T-helper 2 cell treated with Interferon-gamma antibody and Interleukin-4, amounts not matched to agents 100 ng/mL and 5 ng/mL, for 36 hours (primary cell): Measurements from ENCODE around the gene KIRREL3. TPM values are rescaled to one million over a fixed set of nuclear protein-coding genes. Genes with fewer than 3 reads are reported as not detected.

Experiments
- intact Hi-C: fragments of 100-400 bp; cut with micrococcal nuclease; formaldehyde crosslinking; loops from one replicate; pipeline ENCODE4 v1.15.1; 2023
- total RNA-seq: library from RNA; stranded (reverse); gene quantifications from 2 replicates; pipeline ENCODE4 v1.2.3, GENCODE V29; 2022

KIRREL3 gene
- total RNA-seq, 1 donor from 2014 or later: not detected

DNA sequence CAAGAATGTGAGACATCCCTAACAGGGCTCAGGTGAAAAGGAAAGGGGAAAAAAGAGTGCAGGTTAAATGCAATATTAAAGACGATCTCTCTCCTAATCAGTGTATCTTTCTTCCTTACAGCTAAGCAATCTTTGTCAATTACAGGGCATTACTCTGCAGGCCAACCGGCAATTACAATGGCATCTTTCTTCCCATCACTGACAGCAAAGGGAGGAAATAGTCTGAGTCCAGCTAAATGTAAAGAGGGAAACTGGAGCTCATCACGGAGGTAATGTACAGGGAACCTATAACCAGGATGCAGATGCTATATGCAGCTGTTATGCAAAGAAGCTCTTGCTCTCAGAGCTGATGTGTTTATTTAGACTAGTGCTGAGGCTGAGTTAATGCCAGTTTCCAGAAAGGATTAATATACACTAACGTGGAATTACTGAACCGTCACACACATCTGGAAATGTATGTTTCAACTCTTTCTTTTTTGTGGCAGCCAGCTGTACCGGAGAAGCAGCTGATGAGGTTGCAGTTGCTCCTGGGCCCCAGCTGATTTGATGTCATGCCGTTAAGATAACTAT lies 121.6 kb downstream of the KIRREL3 start:
- intact Hi-C loops: no loop called here

GRCh38 chr11:126874831-126875230 lies 125.7 kb downstream of the KIRREL3 start:
- intact Hi-C loops: no loop called here

DNA sequence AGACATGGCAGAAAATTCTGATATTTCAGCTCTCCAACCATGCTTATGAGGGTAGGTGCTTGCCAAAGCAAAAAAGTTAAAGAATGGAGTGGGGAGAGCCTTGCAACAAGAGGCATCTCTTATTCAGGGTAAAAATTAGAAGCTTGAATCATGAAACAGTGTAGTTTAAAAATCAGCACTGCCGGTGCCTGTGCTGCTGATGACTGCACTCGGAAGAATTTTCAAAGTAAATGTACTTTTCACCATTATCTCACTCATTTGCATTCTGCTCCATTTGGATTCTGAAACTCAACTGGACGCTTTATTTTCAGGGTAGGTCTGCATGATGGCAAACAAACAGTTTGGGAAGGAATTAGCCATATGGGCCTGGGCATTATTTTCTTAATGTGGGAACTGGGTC lies 126.3 kb downstream of the KIRREL3 start:
- intact Hi-C loops: no loop called here

- intact Hi-C loops: no loop called here
Observed at GRCh38 chr11:126871792-126872191, 128.8 kb downstream of the KIRREL3 start.

DNA sequence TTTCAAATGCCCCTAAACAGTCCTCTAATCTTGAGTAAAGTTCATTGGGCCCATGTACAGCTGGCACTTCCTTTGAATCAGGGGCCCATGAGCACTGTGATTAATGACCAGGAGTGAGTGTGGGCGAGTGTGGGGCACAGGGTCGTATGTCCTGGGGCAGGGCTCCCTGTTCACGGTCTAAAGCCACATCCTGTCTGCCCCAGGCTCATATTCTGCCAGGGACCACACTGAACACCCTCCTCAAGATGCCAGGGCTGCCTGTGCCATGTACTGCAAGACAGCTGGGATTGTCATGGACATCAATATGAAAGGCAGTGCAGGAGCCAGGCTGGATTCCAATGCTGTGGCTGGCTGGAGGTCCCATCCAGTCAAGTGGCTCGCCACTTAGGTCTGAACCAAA lies 130.5 kb downstream of the KIRREL3 start:
- intact Hi-C loops: no loop called here

- intact Hi-C loops: no loop called here
Observed at GRCh38 chr11:126868741-126869140, 131.8 kb downstream of the KIRREL3 start.

GRCh38 chr11:126864934-126865333 lies 135.6 kb downstream of the KIRREL3 start:
- intact Hi-C loops: no loop called here

- intact Hi-C loops: no loop called here
Observed at GRCh38 chr11:126863294-126863997, 137.1 kb downstream of the KIRREL3 start.

DNA sequence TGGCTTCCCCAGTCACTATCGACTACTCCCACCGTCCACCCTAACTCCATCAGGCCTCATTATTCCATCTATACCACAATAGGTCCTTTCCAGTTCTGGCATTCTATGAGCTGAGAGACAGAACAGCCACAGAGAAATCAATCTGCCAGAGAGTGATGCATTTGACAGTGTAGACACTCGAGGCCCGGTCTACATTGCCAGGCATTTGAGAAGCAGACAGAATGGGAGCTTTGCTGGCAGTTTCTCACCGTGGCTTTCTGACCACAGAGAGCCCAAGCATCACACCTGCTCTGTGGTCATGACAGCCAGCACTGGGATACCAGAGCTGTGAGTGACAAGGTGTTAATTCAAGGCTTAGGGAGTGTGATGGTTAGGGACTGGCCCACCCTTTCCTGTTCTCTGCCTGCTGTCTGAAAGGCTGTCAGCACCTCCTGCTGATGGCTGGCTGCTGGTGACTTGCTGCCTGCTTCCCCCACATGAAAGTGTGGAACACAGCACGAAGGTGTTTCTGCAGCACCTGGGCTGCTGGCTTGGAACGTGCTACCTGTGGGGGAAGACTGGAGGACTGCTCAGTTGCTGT lies 137.8 kb downstream of the KIRREL3 start:
- intact Hi-C loops: no loop called here

- intact Hi-C loops: no loop called here
Observed at GRCh38 chr11:126861796-126862459, 138.6 kb downstream of the KIRREL3 start.

DNA sequence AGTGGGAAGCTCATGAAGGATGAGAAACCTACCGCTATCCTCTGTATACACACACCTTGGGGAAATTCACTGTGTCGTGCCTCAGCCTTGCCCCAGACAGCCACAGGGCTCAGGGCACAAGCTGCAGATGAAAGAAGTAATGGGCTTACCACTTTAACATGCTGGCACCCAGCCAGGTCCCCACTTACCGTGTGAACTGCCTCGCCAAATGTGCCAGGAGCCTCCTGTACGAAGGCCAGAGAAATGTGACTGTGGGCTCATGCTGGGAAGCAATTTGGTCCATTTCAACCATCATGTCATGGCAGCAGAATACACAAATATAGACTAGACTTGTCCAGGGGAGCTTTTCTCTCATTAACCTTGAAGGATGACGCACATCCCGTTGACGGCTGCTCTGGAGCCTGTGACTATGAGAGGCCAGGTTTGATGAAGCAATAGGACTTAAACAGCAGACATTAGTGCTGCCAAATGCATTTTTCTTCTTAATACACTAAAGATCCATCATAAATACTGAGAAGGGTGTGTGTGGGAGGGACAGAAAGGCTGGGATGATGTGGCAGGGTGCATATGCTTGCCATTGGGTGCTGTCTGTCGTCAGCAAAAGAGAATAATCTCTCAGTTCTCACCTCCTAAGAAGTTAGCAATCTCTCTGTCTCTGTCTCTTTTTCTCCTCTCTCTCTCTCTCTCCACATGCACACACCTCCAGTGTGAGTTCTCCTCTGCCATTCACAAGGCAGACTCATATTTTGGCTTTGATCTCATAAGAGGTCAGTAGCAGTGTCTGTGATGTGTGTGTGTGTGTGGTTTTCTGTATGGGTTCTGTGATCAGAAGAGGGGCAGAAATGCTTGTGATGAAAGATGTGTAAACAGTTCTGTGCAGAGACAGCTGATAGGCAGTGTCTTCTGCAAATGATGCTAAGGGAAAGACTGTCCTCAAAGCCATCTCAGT lies 142.4 kb downstream of the KIRREL3 start:
- intact Hi-C loops: no loop called here

DNA sequence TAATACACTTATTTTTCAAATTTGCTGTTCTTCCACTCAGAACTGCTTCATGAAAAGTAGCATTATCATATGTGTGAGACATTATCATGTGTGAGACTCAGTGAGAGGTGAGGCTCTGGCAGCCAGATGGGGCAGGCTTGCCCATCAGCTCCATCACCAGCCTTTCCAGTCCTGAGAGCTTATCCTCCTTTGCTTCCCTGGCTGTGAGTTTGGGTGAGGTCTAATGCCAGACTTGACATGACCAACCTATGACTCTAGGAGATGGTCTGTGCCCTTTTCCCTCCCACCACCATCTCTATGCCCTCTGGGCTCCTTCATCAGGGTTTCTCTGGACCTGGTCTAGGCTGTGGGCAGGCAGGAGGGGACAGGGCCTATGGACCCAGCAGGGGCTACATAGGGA lies 145.0 kb downstream of the KIRREL3 start:
- intact Hi-C loops: no loop called here

- intact Hi-C loops: no loop called here
Observed at GRCh38 chr11:126853732-126854131, 146.8 kb downstream of the KIRREL3 start.

GRCh38 chr11:126844789-126845188 lies 155.8 kb downstream of the KIRREL3 start:
- intact Hi-C loops: no loop called here

DNA sequence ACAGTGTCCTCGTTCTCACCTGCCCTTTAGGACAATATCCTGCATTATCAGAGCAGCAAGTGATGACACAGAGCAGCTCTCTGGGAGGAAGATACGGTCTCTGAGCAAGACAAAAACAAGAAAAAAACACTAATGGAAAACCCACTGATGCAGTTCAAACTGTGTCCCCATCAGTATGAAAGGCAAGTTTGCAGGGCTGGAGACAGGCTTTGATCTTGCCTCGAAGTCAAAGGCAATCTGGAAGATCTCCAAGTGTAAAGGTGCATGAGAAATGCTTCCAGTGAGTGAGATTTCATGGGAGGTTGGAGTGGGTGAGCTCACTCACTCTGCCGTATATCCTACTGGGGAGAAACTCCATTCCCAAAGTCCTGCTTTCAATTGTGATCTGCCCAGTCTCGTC lies 157.5 kb downstream of the KIRREL3 start:
- intact Hi-C loops: no loop called here

- intact Hi-C loops: no loop called here
Observed at GRCh38 chr11:126841999-126842398, 158.6 kb downstream of the KIRREL3 start.

DNA sequence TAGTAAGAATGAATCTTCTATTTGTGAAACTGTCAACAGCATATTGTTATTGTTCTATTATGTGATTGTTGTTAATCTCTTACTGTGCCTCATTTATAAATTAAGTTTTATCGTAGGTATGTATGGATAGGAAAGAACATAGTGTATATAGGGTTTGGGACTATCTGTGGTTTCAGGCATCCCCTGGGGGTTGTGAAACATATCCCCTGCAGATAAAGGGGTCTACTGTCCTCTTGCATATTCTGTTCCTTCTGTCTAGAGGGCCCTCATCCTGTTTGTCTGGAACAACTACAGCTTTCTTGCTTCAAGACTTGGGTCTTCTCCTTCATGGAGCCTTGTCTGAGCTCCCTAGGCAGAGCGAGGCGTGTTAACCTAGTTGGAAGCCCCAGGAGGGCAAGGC lies 159.6 kb downstream of the KIRREL3 start:
- intact Hi-C loops: no loop called here

GRCh38 chr11:126840201-126840886 lies 160.2 kb downstream of the KIRREL3 start:
- intact Hi-C loops: no loop called here

DNA sequence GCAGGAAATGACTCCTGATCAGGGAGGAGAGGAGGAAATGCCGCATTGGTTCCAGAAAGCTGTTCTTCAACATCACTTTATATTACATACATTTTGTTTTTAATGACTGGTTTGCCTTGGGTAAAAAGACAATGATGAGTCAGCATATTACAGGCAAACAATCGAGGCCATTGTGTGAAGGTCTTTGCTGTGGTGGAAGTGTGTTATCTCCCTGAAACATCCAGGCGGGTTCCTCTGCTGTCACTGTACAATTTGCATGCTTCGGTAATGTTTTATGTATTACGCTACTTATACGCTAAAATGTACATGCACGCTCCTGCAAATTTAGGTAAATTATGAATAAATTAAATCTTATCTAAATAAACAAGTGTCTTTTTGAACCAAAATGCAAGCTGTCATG lies 161.1 kb downstream of the KIRREL3 start:
- intact Hi-C loops: no loop called here

GRCh38 chr11:126838779-126839178 lies 161.8 kb downstream of the KIRREL3 start:
- intact Hi-C loops: no loop called here

DNA sequence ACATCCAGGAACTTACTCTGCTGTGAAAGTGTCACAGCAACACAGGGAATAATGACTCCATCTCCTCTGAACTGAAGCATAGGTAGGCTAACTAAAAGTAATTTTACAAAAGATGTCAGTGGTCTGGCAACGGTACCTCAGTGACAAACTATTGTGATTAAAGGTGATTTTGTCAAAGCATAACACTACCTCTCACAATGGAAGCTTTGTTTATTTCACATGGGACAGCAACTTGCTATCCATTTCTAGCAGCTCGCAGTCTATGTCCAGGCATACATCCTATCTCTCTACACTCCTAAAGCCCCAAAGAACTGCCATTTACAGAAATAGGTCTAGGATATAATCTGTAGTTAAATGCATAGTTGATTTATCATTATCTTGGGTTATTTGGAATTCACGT lies 163.0 kb downstream of the KIRREL3 start:
- intact Hi-C loops: no loop called here
